GM18505 (cell line): ENCODE results near the gene ALG12.
"Not testable (repeated sequence)": the region's sequence is repeated elsewhere in the genome, so short reads cannot be mapped to it uniquely, and the experiment has no call there.

Experiments used
- ATAC-seq: cut with Tn5 transposase; IDR thresholded peaks from one replicate; pipeline ENCODE4 v1.9.1; 2021; ENCODE audit not compliant: unreplicated experiment
- POLR2A ChIP-seq: IDR thresholded peaks from 4 replicates; pipeline ENCODE4 v1.6.1; 2011; ENCODE audit warnings: borderline replicate concordance; ENCODE audit not compliant: insufficient read depth, insufficient read length; ENCODE audit errors: extremely low read depth

Gene ALG12

GRCh38 chr22:49946612-49947295, 28.5 kb upstream of the ALG12 start:
- TF ChIP-seq POLR2A = no peak
- no peak for ATAC-seq

- not testable (repeated sequence) for ATAC-seq
These were observed 27.0 kb upstream of the ALG12 start for GRCh38 chr22:49945042-49945794.

DNA sequence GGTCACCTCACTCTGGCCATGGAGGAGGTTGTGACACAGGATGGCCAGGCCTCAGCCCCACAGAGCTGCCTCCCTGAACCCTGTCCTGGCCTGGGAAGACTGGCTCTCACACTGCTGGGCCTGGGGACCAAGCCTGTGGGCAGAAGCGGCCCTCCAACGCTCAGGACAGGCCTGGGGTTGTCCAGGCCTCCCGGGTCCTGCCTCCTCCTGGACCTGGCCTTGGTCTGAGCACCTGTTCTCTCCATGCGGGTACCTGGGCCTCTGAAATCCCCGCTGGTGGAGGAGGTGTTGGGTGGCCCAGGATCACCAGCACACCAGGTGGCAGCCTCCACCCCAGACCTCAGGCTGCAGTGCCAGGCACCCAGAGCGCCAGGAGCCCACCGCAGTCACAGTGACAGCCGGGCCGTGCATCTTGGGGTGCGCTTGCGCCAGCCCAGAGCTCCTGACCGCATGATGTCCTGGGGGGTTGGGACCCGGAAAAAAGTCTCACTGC, 26.2 kb upstream of the ALG12 start:
- no peak for TF ChIP-seq POLR2A
- no peak for ATAC-seq

DNA sequence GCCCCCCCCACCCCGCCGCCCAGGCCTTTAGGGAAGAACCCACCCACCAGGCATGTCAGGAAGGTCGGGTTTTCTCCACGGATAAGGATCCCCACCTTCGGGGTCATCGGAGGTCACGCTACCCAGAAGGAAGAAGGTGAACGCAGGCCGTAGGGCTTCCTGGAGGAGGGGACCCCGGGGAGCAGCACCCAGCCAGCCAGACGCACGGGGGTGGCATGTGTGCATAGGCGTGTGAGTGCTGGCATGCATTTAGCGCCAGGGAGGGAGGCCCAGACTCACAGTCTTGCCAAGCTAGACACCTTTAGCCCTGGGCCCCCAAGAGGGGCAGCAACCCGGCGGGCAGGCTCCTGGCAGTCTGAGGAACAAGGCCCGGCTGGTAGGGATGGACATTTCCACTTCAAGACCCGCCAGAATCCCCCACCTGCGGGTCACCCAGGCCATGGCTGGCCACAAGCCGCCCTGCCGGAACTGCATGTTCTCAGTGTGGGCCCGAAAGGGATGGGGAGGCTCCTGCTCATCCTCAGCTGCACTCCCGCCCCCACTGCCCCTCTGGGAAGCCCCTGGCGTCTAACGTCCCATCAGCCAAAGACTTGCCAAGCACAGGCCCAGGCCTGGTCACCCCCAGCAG, 25.6 kb upstream of the ALG12 start:
- no peak for ATAC-seq

GRCh38 chr22:49943405-49943765, 25.1 kb upstream of the ALG12 start:
- no peak for ATAC-seq
- TF ChIP-seq POLR2A = no peak

More for the DNA sequence above, 25.6 kb upstream of the ALG12 start:
- no peak for TF ChIP-seq POLR2A

- no peak for ATAC-seq
- no peak for TF ChIP-seq POLR2A
These were observed 24.5 kb upstream of the ALG12 start for GRCh38 chr22:49942565-49943404.

DNA sequence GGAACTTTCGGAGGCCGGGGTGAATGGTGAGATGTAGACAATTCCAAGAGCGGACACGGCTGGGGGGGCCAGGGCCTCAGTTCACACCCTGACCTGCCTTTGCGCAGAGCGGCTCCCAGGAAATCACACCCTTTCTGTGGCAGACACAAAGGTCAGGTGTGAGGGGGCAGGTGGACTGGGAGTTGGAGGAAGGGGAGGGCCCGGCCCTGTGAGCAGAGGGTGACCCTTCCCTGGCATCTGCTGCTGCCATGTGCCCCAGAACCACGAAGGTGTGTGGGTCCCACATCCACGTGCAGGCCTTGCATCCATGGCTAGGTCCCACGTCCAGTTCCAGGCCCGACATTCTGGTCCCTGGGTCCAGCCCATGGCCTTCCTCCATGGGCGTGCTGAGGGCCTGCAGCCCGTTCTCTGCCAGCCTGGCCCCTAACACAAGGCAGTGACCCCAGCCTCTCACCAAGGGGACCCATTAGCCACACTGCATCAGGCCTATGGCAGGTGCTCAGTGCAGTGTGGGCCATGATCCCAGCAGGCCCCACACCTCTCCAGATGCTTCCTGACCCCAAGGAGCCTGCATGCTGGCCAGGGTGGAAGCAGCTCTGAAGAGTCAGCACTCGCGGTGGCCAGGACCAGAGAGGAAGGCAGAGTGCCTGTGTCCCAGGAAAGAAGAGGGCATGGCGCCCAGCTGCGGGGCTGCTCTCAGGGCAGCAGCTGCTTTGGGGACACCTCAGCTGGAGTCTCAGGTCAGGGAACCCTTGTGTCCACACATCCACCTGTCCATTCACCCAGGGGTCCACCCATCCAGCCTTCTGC, 23.5 kb upstream of the ALG12 start:
- ATAC-seq = no peak
- TF ChIP-seq POLR2A = no peak

- no peak for TF ChIP-seq POLR2A
- ATAC-seq = no peak
These were observed 20.4 kb upstream of the ALG12 start for GRCh38 chr22:49938565-49939136.

- no peak for ATAC-seq
- no peak for TF ChIP-seq POLR2A
These were observed 19.7 kb upstream of the ALG12 start for GRCh38 chr22:49937758-49938564.

GRCh38 chr22:49936973-49937757, 18.9 kb upstream of the ALG12 start:
- no peak for ATAC-seq
- TF ChIP-seq POLR2A = no peak

DNA sequence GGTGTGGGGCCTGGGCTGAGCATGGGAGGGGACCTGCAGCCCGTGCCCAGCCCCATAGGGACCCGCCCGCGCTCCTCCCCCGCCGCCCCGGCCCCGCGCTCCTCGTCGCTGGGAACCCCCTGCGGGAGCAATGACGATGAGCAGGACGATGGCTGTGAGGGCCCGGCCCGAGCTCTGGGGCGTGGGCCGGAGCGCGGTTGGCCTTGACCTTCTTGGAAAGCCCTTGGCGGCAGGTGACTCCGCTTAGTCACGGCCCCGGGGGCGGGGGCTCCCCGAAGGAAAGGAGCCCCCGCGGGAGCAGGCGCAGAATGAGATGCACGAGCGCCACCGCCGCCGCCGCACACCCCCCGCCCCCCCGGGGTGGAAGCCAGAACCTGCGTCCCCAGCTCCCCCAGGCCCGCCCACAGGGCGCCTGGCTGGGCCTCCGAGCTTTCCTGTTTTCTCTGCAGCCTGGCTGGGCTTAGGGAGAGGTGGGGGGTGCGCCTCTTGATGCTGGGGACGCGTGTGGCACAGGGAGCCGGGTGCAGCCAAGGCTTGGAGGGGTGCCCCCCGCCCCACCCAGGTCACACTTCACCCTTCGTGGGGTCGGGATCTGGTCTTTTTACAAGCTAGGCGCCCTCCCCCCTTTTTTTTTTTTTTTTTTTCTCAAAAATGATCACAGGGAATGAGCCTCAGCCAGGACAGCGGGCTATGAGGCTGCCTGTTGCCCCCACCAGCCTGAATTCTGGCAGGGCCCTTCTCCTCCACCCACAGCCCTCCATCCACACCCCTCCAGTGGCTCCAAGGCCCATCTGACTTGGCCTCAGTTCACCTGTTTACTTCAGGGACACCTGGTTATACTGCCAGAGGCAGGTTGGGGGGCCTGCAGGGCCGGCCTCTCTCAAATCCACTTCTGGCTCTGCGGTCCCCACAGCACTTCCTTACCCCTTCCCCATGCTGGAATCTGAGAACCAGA, 18.1 kb upstream of the ALG12 start:
- TF ChIP-seq POLR2A = peak; percentile 59
- peak; percentile 53 for ATAC-seq
